Chondrocyte (in vitro differentiated cells): Measurements from ENCODE around the gene ZNF750. TPM values are rescaled to one million over a fixed set of nuclear protein-coding genes. Genes with fewer than 3 reads are reported as not detected.

Source experiments
- DNase-seq: peaks from one replicate; pipeline ENCODE4 v3.0.0; 2021; ENCODE audit warnings: mixed read lengths, low spot score
- H3K27ac Mint-ChIP-seq: one replicate; pipeline ENCODE4 v1.8.0; 2021; ENCODE audit warnings: mild to moderate bottlenecking, moderate library complexity, mixed read lengths; ENCODE audit not compliant: unreplicated experiment
- H3K27me3 Mint-ChIP-seq: 2 replicates; pipeline ENCODE4 v1.8.0; 2021; ENCODE audit warnings: low read depth, mixed read lengths
- H3K36me3 Mint-ChIP-seq: 2 replicates; pipeline ENCODE4 v1.8.0; 2021; ENCODE audit warnings: low read depth, mixed read lengths
- H3K4me1 Mint-ChIP-seq: 2 replicates; pipeline ENCODE4 v1.8.0; 2021; ENCODE audit warnings: low read depth, mild to moderate bottlenecking, mixed read lengths
- H3K4me3 Mint-ChIP-seq: one replicate; pipeline ENCODE4 v1.8.0; 2021; ENCODE audit warnings: mild to moderate bottlenecking, moderate library complexity, mixed read lengths; ENCODE audit not compliant: unreplicated experiment
- H3K9me3 Mint-ChIP-seq: 2 replicates; pipeline ENCODE4 v1.8.0; 2021; ENCODE audit warnings: low read depth, mixed read lengths
- total RNA-seq: library from RNA; stranded (reverse); gene quantifications from 3 replicates; pipeline ENCODE4 v1.2.1, GENCODE V29; 2021
- TF ChIP-seq, protein P1 (sequence below): fragments of 200-600 bp; sonication (generic); IDR thresholded peaks from 2 replicates; pipeline ENCODE4 v1.5.0; 2021; ENCODE audit warnings: antibody characterized with exemption, mild to moderate bottlenecking, moderate library complexity

ZNF750 gene
- total RNA-seq, 1 donor from 2014 or later = not detected

DNA sequence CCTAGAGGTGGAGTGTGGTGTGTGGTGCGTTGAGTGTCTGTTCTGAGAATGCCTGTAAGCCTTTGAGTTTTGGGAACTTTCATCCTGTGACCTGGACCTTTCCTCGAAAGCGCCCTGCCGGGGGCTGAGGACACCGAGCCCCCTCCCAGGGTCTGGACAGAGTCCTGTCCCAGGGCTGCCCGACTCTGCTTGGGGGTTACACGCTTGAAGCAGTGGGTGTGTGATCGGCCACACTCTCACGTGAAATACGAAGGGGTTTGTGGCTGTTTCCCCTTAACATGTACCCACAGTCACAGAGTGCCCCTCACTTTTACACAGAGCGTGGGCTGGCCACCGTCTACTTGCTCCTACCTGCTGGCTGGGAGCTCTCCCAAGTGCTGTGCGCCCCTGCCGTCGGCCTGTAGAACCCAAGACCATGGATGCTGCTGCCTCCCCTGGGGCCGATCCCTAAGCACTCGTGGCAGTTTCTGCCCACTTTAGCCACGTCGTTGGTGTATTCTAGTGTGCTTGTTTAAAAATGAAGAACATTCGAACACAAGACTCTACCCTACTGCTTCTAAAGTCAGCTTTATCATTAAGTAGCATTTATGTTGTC is 6.8 kb downstream of the ZNF750 start:
- Mint-ChIP-seq H3K4me3 (no peak overlapping the region), H3K36me3 (peaks cover 10% of the 10 kb centered on the region), H3K9me3 (no peaks in the 10 kb centered on the region), H3K27ac (no peak overlapping the region), H3K4me1 (no peaks in the 10 kb centered on the region), H3K27me3 (no peaks in the 10 kb centered on the region)
- DNase-seq = peak; percentile 65
- TF ChIP-seq, protein P1, sequence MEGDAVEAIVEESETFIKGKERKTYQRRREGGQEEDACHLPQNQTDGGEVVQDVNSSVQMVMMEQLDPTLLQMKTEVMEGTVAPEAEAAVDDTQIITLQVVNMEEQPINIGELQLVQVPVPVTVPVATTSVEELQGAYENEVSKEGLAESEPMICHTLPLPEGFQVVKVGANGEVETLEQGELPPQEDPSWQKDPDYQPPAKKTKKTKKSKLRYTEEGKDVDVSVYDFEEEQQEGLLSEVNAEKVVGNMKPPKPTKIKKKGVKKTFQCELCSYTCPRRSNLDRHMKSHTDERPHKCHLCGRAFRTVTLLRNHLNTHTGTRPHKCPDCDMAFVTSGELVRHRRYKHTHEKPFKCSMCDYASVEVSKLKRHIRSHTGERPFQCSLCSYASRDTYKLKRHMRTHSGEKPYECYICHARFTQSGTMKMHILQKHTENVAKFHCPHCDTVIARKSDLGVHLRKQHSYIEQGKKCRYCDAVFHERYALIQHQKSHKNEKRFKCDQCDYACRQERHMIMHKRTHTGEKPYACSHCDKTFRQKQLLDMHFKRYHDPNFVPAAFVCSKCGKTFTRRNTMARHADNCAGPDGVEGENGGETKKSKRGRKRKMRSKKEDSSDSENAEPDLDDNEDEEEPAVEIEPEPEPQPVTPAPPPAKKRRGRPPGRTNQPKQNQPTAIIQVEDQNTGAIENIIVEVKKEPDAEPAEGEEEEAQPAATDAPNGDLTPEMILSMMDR = no peak

DNA sequence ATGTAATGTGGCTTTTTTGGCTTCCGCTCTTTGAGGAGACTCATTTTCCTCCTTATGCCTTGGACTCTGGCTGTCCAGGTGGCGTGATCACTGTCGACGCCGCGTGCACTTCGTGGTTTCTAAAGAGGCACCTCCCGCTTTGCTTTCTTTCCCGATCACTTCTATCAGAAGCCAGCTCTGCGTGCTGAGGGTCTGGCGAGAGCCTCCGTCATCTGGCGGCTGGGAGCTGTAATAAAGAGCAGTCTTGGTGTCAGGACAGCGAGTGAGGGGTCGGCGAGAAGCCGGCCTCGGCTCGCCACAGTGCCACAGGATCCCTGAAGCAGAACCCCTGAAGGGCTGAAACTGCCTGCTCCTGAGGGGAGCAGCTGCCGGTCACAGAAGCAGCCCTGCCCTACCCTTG is 7.4 kb downstream of the ZNF750 start:
- no peaks in the 10 kb centered on the region for H3K9me3 Mint-ChIP-seq
- TF ChIP-seq, protein P1 = no peak
- H3K36me3 Mint-ChIP-seq = peaks cover 14% of the 10 kb centered on the region
- no peak overlapping the region for H3K4me3 Mint-ChIP-seq
- DNase-seq = peak; percentile 54
- no peaks in the 10 kb centered on the region for H3K4me1 Mint-ChIP-seq
- no peaks in the 10 kb centered on the region for H3K27me3 Mint-ChIP-seq
- H3K27ac Mint-ChIP-seq = no peak overlapping the region

DNA sequence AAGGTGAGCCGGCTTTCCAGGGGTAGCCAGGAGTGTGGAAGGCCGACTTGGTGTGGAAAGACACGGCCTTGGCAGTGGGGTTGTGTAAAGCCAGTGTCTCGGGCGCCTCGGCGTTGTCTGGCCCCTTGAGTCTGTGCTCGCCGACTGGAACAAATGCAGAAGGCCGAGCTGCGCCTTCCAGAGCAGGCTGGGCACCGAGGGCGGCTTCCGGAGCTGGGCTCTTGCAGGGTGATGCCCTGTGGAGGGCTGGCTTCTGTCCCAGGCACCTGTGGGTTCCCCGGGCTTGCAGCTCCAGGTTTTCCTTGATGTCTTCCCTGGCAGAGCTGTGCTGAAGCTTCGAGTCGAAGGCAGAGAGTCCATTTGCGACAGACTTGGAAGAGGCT is 8.0 kb downstream of the ZNF750 start:
- no peaks in the 10 kb centered on the region for H3K27me3 Mint-ChIP-seq
- no peak overlapping the region for H3K4me3 Mint-ChIP-seq
- H3K9me3 Mint-ChIP-seq = no peaks in the 10 kb centered on the region
- no peaks in the 10 kb centered on the region for H3K4me1 Mint-ChIP-seq
- no peak overlapping the region for H3K27ac Mint-ChIP-seq
- TF ChIP-seq, protein P1 = no peak
- DNase-seq = peak; percentile 76
- H3K36me3 Mint-ChIP-seq = peaks cover 14% of the 10 kb centered on the region

DNA sequence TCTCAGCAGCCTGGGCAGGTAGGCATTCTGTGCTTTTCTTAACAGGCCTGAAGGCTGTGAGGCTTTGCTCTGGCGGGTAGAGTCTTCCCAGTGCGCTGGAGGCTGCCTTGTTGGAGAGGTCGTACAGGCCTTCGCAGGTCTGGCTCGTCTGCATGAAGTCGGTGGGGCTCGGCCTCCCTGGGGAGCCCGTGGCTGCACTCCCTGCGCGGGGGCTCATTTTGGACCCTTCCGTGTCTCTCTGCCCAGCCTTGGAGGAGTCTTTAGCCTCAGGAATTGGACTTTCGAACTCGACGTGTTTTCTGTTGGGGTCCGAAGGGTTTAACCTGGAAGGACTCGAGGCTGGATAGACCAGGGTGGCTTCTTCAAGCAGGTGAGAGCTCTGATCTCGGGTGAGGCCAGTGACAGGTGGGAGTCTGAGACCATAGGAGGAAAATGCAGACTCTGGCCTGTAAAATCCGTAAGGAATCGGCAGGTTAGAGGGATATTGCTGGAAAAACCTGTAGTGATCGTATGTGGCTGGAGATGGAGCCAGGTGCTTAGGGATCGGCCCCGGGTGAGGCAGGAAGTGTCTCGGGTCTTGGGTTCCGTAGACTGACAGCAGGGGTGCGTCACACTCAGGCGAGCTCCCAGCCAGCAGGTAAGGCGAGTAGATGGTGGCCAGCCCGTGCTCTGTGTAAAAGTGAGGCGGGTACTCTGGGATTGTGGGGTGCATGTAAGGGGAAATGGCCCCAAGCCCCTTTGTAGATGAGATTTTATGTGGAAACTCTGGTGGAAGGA is 8.6 kb downstream of the ZNF750 start:
- no peak overlapping the region for H3K4me3 Mint-ChIP-seq
- H3K9me3 Mint-ChIP-seq = no peaks in the 10 kb centered on the region
- H3K27me3 Mint-ChIP-seq = no peaks in the 10 kb centered on the region
- peak; percentile 65 for DNase-seq
- TF ChIP-seq, protein P1 = no peak
- H3K4me1 Mint-ChIP-seq = no peaks in the 10 kb centered on the region
- peaks cover 14% of the 10 kb centered on the region for H3K36me3 Mint-ChIP-seq
- no peak overlapping the region for H3K27ac Mint-ChIP-seq

DNA sequence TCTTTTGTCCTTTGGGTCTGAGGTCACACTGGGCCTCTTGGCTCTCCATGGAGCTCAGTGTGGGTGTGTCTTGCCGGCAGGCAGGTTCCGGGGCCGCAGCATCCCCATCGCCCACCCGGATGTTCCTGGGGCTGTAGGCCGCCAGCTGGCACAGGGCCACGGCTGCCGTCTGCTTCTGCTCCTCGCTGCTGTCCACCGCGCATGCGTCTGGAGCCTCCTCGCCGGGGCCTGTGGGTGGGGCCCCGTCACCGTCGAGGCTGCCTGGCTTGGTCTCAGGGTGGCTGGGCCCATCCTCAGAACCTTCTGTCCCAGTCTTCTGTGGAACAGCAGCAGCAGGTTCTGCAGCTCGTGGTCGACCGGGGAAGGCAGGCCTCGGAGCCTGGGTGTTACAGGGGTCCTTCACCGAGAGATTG is 9.6 kb downstream of the ZNF750 start:
- Mint-ChIP-seq H3K27ac (no peak overlapping the region), H3K9me3 (no peaks in the 10 kb centered on the region), H3K36me3 (peaks cover 14% of the 10 kb centered on the region), H3K4me1 (no peaks in the 10 kb centered on the region), H3K27me3 (no peaks in the 10 kb centered on the region), H3K4me3 (no peak overlapping the region)
- TF ChIP-seq, protein P1 = no peak
- DNase-seq = peak; percentile 89
